SH-SY5Y (cell line): ENCODE measurements around the gene MARK4.

Source experiments
- GATA2 ChIP-seq: IDR thresholded peaks from 2 replicates; pipeline ENCODE4 v1.6.1; 2011; ENCODE audit warnings: mild to moderate bottlenecking, low read depth, low read length
- GATA3 ChIP-seq: IDR thresholded peaks from 2 replicates; pipeline ENCODE4 v1.6.1; 2011; ENCODE audit warnings: low read depth, mild to moderate bottlenecking, low read length, moderate library complexity

- TF ChIP-seq GATA3, result no peak
- TF ChIP-seq GATA2, result no peak
Measured at GRCh38 chr19:45206328-45206727, 44.7 kb upstream of the MARK4 start.
